NCI-H1930 (cell line): ENCODE results near the gene NR6A1.
"Not testable (repeated sequence)": the region's sequence is repeated elsewhere in the genome, so short reads cannot be mapped to it uniquely, and the experiment has no call there.

Source experiments
- DNase-seq, 2 experiments: peaks; one replicate each; lab custom pipeline; 2025; lab: John Stamatoyannopoulos, UW

Gene NR6A1

GRCh38 chr9:124776954-124777648 is 6.0 kb upstream of the NR6A1 start, which contains the start of gene OLFML2A:
Gene OLFML2A (plus strand): TSS chr9:124777133. CDS start chr9:124777271, 138 bp downstream.
- peak; percentile 33 to 36 for DNase-seq

DNA sequence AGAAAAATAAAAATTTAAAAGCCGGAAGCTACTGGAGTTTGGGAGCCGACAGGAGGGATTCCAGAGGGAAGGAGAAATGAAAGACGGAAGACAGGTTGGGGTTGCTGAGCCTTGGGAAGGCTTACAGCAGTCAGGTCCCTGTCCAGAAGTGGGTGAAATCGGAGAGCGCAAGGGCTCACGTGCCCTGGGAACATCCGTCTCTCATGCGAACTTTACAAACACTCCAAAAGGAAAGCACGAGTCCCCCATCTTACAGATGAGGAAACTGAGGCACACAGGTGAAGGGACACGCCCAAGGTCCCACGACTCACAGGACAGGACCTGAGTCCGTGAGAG is 5.5 kb upstream of the NR6A1 start:
- DNase-seq, result no peak

GRCh38 chr9:124774129-124774978 is 3.2 kb upstream of the NR6A1 start:
- peak; percentile 26 to 71 for DNase-seq

DNA sequence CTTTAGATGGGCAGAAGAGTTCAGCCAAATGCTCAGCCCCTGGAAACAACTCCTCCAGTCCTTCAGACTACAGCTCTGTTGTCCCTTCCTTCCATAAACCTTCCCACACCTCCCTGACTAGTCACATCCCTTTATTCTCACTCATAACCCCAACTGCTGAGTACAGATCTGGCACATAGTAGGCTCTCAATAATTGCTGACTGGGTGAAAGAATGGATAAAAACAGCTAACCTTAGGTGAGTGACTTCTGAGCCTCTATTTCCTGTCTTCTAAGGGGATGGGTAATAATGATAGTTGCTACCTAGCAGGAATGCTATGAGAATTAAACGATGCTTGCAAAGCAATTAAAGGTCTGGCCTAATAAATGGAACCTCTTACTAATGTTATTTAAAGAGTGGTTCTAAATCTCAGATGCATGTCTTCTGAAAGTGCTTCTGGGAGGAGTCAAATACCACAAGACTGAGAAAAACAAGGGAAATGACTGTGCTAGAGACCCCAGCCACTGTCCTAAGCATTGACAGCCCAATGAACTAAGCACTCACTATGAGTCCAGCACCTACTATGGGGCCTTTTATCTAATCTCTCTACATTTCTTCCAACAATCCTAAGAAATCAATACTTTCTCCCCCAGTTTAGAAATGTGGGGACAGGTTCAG is 2.5 kb upstream of the NR6A1 start:
- DNase-seq, result no peak

DNA sequence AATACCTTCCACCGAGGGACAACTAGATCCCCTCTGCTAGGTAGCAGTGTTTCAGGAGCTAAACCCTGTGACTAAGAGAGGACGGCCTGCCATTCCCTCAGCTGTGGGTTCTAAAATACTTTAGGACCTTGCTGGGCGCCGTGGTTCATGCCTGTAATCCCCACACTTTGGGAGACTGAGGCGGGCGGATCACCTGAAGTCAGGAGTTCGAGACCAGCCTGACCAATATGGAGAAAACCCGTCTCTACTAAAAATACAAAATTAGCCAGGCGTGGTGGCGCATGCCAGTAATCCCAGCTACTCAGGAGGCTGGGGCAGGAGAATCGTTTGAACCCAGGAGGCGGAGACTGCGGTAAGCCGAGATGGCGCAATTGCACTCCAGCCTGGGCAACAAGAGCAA is 1.8 kb upstream of the NR6A1 start:
- DNase-seq, result not testable (repeated sequence)

DNA sequence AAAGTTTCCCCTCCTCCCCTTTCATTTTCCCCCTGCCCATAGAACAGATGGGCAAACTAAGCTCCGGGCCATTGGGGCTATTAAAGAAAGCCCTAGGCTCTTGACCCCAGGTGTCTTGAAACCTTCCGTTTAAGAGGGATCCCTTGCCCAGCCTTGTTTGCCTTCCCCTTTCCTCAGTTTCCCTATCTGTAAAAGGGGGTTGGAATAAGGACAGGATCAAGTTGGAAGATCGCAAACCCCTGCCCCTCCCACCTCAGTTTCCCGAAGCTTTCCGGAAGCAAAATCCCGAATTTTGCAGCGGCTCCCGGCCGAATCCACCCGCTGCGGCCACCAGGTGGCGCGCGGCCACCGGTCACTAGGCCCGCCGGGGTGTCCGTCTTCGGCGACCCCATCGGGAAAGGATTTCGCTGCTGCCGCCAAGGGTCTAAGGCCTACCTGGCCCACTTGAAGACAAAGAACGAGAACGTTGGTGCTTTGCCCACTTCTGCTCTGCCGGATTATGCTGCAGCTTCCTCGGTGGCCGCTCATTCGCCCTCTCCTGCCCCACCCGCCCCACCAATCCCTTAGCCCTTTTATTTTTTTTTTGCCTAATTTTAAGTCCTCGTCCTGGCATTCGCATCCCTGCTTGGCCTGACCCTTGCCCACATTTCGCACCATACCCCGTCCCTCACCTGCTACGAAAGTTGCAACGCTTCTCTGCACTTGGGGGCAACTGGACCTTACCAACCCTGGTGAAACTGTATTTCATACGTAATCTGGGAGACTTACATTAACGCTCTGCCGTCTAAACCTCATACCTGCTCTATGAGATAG is 962 bp upstream of the NR6A1 start:
- peak; percentile 67 to 73 for DNase-seq

DNA sequence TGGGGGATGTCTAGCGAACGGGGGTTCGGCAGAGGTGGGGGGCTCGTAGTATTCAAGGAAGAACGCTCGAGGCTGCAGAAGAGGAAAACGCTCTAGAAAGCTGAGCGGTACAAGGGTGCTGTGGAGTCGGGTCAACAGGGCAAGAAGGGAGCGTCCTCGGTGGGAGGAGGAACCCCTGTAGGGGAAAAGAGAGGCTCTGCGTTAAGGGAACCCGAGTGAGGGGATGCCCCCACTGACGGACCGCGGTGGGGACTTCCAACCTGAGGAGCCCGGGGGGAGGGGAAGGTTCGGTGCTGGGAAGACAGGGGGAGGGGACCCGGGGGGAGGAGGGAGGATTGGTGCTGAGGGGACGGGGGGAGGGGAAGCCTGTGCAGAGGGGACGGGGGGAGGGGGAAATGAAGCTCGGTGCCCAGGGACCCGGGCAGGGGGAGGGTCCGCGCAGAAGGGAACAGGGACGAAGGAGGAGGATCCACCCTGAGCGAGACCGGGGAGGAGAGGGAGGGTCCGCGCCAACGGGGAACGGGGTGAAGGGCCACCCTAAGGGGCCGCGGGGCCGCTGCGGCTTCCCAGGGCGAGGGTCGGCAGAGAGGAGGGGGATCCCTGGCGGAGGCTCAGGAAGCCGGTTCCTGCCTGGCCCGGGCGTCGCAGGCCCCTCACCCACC is 621 bp downstream of the NR6A1 start:
- DNase-seq, result no peak

GRCh38 chr9:124769549-124770358 is 1.4 kb downstream of the NR6A1 start:
- no peak for DNase-seq

DNA sequence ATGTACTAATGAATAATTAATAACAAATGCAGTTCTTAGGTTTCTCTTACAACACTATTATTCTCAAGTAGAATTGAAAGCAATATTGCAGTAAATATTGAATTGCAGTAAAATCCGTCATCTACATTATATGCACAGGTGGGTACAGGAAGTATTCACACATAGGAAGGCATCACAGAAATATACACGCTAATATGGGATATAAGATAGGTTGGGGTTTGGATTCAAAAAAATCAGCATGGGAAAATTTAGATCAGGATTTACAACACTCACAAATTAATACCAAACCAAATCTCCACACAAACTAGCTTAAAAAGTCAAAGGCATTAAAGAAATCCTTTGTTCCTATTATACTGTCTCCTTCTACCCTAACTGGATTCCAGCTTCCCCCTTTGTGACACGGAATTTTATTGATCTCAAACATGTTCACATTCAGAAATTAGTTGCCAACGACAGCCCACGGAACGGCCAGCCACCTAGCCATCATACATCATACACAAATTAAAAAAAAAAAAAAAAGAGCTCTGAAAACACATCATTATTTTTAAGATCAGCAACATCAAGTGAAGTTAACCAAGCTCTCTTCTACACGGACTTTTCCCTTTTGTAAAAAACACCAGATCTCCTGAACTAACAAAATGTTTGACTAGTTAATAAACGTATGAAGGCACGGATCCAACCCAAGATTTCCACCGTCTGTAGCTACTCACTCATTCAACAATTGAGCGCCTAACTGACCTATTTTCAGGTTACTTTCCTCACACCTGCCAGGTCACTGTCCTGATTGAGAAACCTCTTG is 2.2 kb downstream of the NR6A1 start:
- DNase-seq, result no peak

DNA sequence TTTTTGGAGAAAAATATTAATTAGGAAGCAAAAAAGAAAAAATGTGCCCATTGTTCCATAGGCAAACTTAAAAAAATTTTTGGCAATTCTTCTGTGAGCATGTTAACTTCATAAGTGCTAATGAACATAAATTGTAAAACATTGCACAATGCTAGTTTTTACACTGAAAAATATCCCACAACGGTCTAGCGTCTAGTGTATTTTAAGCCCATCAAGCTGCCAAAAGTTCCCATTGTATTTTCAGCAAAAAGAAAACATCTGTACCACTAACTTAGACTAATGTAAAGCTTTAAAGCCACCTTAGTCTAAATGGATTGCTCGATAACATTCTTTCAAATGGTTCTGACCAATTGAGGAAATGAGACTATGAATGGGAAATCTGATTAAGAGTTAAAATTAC is 2.8 kb downstream of the NR6A1 start:
- DNase-seq, result no peak

- no peak for DNase-seq
These were observed 3.3 kb downstream of the NR6A1 start for GRCh38 chr9:124767821-124768220.

DNA sequence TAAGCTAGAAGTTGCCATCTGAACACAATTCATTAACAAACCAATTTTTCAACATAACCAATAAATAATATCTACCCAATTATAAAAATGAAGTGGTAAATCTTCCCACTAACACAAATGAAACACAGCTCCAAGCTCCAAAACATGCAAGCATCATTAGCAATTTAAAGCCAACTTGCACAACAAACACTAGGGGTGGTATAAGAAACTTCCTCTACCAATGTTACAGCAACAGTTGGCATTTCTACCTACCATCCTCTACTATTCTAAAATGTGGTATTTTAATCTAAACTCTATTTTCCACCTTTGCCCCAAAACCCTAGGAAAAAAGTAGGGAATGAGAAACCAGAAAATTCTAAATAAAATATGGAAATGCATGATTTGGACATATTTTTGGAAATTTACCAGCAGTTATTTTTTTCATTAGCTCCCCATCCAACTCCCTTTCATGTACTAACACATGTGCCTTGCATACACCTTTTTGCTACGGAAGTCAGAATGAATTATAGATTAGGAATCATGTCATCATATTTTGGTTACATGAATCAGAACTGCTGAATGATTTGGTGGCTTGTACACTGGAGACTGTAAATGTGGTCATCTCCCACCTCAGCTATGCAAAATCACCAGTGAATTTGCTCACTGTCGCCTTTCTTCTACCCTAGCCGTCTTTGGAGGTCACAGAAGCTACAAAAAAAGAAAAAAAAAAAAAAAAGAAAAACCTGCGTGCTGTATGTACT is 4.1 kb downstream of the NR6A1 start:
- DNase-seq, result no peak

GRCh38 chr9:124766326-124766725 is 4.8 kb downstream of the NR6A1 start:
- no peak for DNase-seq

DNA sequence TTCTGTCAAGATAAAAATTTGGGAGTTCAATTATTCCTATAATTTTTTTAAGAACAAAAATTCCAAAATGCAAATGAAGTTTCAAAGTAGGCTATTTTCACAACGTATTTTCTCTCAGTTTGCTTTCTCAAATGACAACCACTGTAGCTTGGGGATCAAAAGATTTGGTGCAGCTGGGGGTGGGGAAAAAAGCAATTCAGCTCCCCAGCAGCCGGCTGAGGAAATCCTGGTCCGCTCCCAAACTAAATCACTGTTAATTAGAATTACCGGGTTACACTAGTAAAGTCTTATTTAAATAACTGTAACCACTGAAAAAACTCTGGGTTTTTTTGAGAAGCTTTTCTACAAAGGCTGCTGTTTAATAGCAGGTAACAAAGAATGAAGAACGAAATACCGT is 5.7 kb downstream of the NR6A1 start:
- no peak for DNase-seq

- no peak for DNase-seq
These were observed 6.2 kb downstream of the NR6A1 start for GRCh38 chr9:124764774-124765438.

DNA sequence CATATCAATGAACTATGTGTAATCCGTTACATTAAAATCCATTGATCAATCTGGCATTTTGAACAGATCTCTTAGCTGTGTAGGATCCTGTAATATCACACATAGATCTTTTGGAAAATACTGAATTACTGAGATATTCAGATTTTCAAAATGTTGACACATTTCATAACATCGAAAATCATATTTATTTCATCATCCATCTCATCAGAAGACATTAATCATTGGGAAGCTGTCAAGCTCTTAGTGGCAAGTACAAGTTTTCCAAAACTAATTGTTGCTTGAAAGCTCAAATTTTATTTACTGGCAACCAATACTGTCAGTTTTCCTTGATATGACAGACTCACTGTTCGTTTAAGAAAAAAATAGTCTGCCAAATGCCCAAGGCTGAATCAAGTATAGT is 8.5 kb downstream of the NR6A1 start:
- DNase-seq, result no peak

DNA sequence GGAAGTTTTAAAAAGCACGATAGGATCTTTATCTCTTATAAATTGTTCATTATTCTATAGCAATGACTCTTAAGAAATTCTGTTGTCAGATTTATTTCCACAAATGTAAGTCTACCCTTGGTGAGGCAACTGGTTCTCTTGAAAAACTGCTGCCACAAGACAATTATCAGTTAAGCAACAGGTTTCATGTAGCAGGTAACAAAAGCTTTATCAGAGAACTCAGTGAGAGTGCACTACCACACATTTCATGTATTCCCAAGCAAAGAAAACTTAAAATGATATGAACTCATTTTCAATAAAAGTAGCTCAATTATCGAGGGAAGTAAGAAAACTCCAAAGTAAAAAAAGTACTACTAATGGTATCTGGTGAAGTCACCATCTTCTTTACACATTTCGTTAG is 9.4 kb downstream of the NR6A1 start:
- DNase-seq, result no peak

GRCh38 chr9:124761196-124761595 is 9.9 kb downstream of the NR6A1 start:
- DNase-seq, result no peak

GRCh38 chr9:124760719-124761118 is 10.4 kb downstream of the NR6A1 start:
- no peak for DNase-seq
